ENCODE measurements around the gene IFT88.

- no peak for TF ChIP-seq CEBPB (IDR thresholded peaks at IDR 0.05)
- TF ChIP-seq TEAD4 (IDR thresholded peaks at IDR 0.05): no peak
- TF ChIP-seq, protein P1, sequence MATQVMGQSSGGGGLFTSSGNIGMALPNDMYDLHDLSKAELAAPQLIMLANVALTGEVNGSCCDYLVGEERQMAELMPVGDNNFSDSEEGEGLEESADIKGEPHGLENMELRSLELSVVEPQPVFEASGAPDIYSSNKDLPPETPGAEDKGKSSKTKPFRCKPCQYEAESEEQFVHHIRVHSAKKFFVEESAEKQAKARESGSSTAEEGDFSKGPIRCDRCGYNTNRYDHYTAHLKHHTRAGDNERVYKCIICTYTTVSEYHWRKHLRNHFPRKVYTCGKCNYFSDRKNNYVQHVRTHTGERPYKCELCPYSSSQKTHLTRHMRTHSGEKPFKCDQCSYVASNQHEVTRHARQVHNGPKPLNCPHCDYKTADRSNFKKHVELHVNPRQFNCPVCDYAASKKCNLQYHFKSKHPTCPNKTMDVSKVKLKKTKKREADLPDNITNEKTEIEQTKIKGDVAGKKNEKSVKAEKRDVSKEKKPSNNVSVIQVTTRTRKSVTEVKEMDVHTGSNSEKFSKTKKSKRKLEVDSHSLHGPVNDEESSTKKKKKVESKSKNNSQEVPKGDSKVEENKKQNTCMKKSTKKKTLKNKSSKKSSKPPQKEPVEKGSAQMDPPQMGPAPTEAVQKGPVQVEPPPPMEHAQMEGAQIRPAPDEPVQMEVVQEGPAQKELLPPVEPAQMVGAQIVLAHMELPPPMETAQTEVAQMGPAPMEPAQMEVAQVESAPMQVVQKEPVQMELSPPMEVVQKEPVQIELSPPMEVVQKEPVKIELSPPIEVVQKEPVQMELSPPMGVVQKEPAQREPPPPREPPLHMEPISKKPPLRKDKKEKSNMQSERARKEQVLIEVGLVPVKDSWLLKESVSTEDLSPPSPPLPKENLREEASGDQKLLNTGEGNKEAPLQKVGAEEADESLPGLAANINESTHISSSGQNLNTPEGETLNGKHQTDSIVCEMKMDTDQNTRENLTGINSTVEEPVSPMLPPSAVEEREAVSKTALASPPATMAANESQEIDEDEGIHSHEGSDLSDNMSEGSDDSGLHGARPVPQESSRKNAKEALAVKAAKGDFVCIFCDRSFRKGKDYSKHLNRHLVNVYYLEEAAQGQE (IDR thresholded peaks at IDR 0.05; ENCODE audit: low read depth): no peak
- TF ChIP-seq CREB1 (IDR thresholded peaks at IDR 0.05; ENCODE audit: low read depth): no peak
- TF ChIP-seq USF1 (IDR thresholded peaks at IDR 0.05): no peak
- TF ChIP-seq FOXM1 (IDR thresholded peaks at IDR 0.05; ENCODE audit: borderline replicate concordance, low read depth): no peak
- TF ChIP-seq TAF1 (IDR thresholded peaks at IDR 0.05; ENCODE audit: low read depth): no peak
- no peak for TF ChIP-seq YY1 (IDR thresholded peaks at IDR 0.05; ENCODE audit: low read depth)
- TF ChIP-seq EP300 (IDR thresholded peaks at IDR 0.05; ENCODE audit: borderline replicate concordance): no peak
These were observed 5.2 kb upstream of the IFT88 start for GRCh38 chr13:20561741-20562140.

All from Ishikawa (cell line).